HG03460 (cell line): ENCODE data around the gene OR2F1.

ENCODE experiments used
- ATAC-seq: cut with Tn5 transposase; IDR thresholded peaks from one replicate; pipeline ENCODE4 v1.9.1; 2021; ENCODE audit not compliant: unreplicated experiment

OR2F1 gene

DNA sequence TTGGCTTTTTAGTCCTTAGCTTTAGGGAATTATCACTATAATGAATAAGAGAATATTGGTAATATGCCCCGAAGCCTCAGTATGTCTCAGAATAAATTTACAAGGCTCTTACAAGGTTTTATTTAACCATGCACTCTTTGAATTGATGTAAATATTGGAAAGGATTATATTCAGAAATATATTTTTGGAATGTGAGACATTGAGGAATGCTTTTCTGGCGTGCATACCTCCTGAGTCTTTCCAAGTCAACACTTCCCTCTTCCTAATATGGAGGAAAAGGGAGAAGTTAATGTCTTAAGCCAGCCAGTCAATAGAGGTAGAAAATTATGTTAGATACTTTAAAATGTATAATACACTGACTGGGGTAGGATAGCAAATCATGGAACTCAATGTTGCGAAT, 1.2 kb upstream of the OR2F1 start:
- no peak for ATAC-seq

GRCh38 chr7:143954135-143954534, 509 bp upstream of the OR2F1 start:
- ATAC-seq, result no peak

GRCh38 chr7:143958781-143959180, 4.1 kb downstream of the OR2F1 start:
- no peak for ATAC-seq

GRCh38 chr7:143960813-143961610, 6.4 kb downstream of the OR2F1 start:
- no peak for ATAC-seq

- ATAC-seq, result no peak
Observed at GRCh38 chr7:143965280-143965679, 10.6 kb downstream of the OR2F1 start.

- ATAC-seq, result no peak
Observed at GRCh38 chr7:143967398-143967797, 12.8 kb downstream of the OR2F1 start.

DNA sequence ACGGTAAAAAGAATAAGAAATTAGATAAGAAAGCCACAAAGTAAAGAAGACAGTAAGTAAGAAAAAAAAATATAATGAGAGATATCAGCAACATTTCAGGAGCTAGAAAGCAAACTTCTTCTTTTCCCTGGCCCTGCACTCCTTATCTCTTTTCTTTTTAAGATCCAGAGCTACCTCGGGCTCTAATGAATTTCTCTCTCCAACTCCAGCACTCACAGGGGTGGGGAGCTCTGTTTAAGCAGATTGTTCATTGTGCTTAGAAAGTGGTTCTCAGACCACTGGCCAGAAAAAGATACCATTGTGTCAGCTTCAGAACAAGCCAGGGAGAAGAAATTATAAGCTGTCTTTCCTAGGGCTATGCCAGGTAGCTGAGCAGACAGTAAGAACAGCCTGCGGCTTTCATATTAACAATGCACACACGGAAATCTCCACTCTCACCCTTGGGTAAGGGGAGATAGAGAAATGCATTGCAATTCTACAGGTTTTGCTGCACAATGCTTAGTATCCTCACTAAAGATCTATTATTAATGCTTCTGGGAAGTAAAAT, 19.3 kb downstream of the OR2F1 start:
- no peak for ATAC-seq

DNA sequence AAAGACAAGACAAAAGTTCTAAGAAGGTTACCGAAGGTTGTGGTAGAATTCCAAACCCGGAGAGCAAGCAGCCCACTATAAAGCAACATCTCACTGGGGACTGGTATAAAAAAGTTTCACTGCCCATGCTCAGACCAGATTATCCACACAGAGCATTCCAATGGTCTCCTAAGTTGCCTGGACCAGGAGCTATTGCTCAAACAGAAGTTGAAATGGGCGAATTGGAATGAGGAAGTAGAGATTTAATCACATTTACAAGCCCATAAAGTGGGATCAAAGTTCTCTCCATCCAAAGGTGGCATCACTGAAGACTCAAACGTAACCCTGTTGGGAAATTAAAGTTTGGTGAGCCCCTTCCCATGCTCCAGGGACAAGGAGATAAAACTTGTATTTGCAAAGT, 19.8 kb downstream of the OR2F1 start:
- ATAC-seq, result no peak

- no peak for ATAC-seq
Observed at GRCh38 chr7:143975617-143976016, 21.0 kb downstream of the OR2F1 start.

GRCh38 chr7:143978585-143978984, 23.9 kb downstream of the OR2F1 start:
- ATAC-seq, result no peak

- ATAC-seq, result no peak
Observed at GRCh38 chr7:143979359-143979758, 24.7 kb downstream of the OR2F1 start.

- no peak for ATAC-seq
Observed at GRCh38 chr7:143979998-143980397, 25.4 kb downstream of the OR2F1 start.

GRCh38 chr7:143980746-143981510, 26.3 kb downstream of the OR2F1 start:
- no peak for ATAC-seq

DNA sequence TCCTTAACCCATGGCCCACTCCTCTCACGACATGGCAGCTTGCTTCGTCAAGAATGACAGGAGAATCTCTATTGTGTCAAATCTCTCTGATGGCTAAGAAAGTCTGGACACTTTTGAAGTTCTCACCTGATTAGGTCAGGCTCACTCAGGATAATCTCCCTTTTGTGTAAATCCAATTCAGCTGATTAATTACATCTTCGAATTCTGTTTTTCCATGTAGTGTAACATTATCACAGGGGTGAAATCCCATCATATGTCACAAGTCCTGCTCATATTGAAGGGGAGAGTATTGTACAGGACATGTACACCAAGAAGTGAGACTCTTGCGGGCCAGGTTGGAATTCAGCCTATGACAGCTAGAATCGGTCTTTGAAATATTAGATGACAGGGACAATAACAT, 29.3 kb downstream of the OR2F1 start:
- ATAC-seq, result no peak

DNA sequence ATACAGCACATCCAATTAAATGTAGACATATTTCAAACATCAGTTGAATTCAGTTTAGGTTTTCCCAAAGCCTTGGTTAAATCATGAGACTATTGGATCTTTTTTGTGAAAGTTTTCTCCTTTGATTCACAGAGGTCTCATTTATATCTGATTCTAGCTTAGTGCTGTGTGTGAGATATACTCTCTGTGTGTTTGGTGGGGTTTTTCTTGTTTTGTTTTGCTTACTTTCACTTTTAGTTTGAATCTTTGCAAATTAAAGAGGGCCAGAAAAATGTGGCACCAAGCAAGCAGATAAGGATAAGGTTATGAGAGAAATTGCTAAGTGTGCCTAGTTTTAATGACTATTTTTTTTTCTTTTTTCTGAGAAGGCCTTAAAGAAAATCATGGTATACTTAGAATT, 32.9 kb downstream of the OR2F1 start:
- ATAC-seq, result no peak

DNA sequence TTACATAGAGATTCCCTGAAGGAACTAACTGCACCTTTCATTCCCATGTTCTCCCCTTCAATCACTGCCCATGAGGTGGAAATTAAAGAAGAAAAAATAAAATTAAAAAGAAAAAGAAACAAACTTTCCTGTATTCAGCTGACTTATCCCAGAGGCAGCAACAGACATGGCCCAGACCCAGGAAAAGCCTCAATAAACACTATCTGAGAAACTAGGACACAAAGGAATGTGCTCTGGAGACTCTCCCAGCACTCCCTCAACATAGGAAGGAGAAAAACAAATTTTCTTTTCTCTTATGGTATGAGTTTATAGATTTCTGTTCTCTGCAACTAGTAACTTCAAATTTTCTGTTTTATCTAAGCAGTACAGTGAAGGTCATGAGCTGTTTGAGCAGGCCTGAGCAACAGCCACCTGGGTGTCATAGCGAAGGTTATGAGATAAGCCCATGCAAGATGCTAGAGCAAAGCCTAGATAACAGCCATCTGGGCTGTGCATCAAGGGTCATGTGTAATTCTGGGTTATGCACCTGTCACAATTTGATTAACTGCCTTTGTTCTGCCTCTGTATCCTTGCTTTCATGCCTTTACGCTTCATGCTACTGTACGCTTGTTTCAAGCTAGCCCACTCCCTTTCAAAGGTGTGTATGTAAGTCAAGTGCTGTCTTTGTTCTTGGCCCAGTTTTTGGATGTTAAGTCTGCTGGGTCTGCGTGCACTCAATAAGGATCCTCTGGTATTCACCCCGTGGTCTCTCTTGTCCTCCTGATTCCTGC, 34.5 kb downstream of the OR2F1 start:
- ATAC-seq, result no peak

DNA sequence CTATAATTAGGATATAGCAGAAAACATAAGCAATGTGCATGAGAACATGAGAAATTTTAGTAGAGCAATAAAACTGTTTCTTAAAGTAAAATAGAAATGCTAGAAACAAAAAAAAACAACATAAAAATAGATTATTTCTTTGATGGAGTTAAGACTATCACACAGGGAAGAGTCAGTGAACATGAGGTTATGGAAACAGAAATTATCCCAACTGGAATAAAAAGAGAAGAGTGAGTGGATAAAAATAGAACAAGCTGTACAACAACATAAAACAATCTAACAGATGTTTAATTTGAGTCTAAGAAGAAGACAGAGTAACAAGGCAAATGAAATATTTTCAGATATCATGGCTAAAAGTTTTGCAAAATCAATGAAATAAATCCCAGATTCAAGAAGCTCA, 38.0 kb downstream of the OR2F1 start:
- ATAC-seq, result no peak

GRCh38 chr7:143993924-143994323, 39.3 kb downstream of the OR2F1 start:
- ATAC-seq, result no peak

DNA sequence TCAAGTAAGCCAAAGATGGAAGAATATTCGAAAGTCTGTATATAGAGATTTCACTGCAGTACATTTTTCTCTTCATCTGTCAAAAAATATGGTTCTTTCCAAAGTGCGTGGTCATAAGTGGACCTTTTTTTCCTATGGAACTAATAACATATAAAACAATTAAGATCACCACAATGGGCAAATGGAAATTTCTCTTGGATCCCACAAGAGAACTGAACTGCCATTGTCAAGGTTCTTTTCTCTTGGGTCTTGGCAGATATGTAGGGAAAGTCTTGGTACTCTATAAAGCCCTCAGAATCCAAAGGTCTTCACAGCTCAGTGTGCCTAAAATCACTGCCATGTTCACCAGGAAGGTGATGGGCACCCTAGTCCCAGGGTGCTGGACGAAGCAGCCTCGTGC, 45.4 kb downstream of the OR2F1 start, which contains the start of gene OR6B1:
Gene OR6B1 (plus strand): TSS at position 301 of the 400 bp plus-strand sequence. CDS start 3,677 bp downstream, outside the sequence.
- no peak for ATAC-seq

- no peak for ATAC-seq
Observed at GRCh38 chr7:144001543-144001942, 46.9 kb downstream of the OR2F1 start.

DNA sequence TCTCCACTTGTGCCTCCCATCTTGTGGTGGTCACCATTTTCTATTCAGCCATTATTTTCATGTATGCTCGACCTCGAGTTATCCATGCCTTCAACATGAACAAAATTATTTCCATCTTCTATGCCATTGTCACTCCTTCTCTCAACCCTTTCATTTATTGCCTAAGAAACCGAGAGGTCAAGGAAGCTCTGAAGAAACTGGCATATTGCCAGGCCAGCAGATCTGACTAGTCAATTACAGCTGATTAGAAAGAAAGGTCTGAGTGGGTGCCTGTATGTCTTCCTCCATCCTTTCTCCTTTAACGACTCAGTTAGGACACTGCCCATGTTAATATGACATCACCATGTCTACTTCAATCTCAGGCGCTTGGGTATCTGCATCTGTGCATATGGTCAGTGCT, 50.1 kb downstream of the OR2F1 start:
- ATAC-seq, result no peak
